PFSK-1 (cell line): Measurements from ENCODE around the gene NLGN4X.

Experiments
- FOXP2 ChIP-seq: optimal IDR thresholded peaks from 2 replicates; pipeline ENCODE3; 2011; ENCODE audit warnings: borderline replicate concordance, control low read depth, inconsistent platforms; ENCODE audit not compliant: insufficient read depth; ENCODE audit errors: extremely low read length, extremely low read depth
- POLR2AphosphoS5 ChIP-seq: IDR thresholded peaks from 2 replicates; pipeline ENCODE4 v1.6.1; 2012; ENCODE audit warnings: low read depth, mild to moderate bottlenecking, control low read depth, low read length, moderate library complexity
- SIN3A ChIP-seq: IDR thresholded peaks from 2 replicates; pipeline ENCODE4 v1.6.1; 2012; ENCODE audit warnings: mild to moderate bottlenecking, low read length, moderate library complexity, borderline replicate concordance; ENCODE audit not compliant: insufficient read depth
- TAF1 ChIP-seq: IDR thresholded peaks from 2 replicates; pipeline ENCODE4 v1.6.1; 2012; ENCODE audit warnings: low read length, control low read depth, borderline replicate concordance; ENCODE audit not compliant: insufficient read depth
- TF ChIP-seq, protein P1 (sequence below), 2 experiments: IDR thresholded peaks; 2 replicates each; pipeline versions ENCODE4 v1.6.1 to v1.8.0; 2011 to 2012; ENCODE audit warnings: low read depth in 2 of 2, low read length in 2 of 2, control low read depth in 1 of 2, inconsistent platforms in 1 of 2, mild to moderate bottlenecking in 1 of 2, moderate library complexity in 1 of 2; ENCODE audit not compliant: insufficient read depth in 1 of 2

The NLGN4X gene

DNA sequence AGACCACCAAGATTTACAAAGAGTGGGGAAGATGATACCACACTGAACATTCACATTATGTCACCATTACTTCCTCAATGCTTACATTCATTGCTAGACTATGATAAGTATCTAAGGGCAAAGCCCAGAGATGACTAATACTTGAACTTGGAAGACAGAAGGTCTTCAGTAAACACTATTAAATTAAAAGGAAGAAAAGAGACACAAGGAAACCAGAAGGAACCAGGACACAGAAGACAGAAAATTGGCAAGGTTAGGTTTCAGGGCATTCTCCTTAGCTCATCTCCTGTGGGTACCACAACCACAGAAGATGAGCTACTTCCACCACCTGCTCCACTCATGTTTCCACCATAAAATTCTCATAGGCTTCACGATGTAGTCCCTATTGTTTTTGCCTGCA is 64.9 kb downstream of the NLGN4X start:
- TF ChIP-seq TAF1 (no peak), POLR2AphosphoS5 (no peak), SIN3A (no peak), FOXP2 (no peak)
- TF ChIP-seq, protein P1, sequence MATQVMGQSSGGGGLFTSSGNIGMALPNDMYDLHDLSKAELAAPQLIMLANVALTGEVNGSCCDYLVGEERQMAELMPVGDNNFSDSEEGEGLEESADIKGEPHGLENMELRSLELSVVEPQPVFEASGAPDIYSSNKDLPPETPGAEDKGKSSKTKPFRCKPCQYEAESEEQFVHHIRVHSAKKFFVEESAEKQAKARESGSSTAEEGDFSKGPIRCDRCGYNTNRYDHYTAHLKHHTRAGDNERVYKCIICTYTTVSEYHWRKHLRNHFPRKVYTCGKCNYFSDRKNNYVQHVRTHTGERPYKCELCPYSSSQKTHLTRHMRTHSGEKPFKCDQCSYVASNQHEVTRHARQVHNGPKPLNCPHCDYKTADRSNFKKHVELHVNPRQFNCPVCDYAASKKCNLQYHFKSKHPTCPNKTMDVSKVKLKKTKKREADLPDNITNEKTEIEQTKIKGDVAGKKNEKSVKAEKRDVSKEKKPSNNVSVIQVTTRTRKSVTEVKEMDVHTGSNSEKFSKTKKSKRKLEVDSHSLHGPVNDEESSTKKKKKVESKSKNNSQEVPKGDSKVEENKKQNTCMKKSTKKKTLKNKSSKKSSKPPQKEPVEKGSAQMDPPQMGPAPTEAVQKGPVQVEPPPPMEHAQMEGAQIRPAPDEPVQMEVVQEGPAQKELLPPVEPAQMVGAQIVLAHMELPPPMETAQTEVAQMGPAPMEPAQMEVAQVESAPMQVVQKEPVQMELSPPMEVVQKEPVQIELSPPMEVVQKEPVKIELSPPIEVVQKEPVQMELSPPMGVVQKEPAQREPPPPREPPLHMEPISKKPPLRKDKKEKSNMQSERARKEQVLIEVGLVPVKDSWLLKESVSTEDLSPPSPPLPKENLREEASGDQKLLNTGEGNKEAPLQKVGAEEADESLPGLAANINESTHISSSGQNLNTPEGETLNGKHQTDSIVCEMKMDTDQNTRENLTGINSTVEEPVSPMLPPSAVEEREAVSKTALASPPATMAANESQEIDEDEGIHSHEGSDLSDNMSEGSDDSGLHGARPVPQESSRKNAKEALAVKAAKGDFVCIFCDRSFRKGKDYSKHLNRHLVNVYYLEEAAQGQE (IDR thresholded peaks at IDR 0.05; ENCODE audit: insufficient read depth in 1 of 2, low read depth in 2 of 2, low read length in 2 of 2) = no peak

DNA sequence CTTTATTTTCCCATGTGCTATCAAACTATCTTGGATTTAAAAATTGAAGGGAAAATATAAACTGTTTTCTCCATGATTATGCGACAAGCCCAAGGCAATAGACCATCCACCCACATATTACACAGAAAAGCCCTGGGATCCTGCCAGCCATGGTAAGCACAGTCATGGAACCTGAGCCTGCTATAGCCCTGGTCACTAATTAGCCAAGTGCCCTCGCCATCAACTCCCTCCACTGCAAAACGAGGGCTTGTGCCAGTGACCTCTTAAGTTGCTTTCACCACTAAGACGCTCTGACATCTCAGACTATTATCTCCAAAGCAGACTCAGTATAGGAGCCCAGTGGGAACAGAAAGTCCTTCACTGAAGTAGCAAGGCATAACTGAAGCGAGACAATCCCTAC is 69.2 kb downstream of the NLGN4X start:
- TF ChIP-seq SIN3A = no peak
- TF ChIP-seq TAF1 = no peak
- no peak for TF ChIP-seq FOXP2
- TF ChIP-seq POLR2AphosphoS5 = no peak
- TF ChIP-seq, protein P1 (IDR thresholded peaks at IDR 0.05; ENCODE audit: insufficient read depth in 1 of 2, low read depth in 2 of 2, low read length in 2 of 2) = no peak

DNA sequence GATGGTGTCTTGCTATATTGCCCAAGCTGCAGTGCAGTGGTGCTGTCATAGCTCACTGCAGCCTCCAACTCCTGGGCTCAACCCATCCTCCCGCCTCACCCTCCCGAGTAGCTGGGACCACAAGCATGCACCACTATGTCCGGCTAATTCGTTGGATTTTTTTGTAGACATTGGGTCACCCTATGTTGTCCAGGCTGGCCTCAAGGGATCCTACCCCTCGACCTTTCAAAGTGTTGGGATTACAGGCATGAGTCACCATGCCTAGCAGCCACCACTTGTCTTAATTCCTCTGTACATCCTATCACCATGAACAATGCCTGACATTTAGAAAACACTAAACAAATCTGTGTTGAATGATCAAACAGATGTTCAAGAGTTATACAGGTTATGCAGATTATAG is 76.7 kb downstream of the NLGN4X start:
- TF ChIP-seq FOXP2 = no peak
- TF ChIP-seq TAF1 = no peak
- TF ChIP-seq POLR2AphosphoS5 = no peak
- TF ChIP-seq, protein P1 (IDR thresholded peaks at IDR 0.05; ENCODE audit: insufficient read depth in 1 of 2, low read depth in 2 of 2, low read length in 2 of 2) = no peak
- TF ChIP-seq SIN3A = no peak

DNA sequence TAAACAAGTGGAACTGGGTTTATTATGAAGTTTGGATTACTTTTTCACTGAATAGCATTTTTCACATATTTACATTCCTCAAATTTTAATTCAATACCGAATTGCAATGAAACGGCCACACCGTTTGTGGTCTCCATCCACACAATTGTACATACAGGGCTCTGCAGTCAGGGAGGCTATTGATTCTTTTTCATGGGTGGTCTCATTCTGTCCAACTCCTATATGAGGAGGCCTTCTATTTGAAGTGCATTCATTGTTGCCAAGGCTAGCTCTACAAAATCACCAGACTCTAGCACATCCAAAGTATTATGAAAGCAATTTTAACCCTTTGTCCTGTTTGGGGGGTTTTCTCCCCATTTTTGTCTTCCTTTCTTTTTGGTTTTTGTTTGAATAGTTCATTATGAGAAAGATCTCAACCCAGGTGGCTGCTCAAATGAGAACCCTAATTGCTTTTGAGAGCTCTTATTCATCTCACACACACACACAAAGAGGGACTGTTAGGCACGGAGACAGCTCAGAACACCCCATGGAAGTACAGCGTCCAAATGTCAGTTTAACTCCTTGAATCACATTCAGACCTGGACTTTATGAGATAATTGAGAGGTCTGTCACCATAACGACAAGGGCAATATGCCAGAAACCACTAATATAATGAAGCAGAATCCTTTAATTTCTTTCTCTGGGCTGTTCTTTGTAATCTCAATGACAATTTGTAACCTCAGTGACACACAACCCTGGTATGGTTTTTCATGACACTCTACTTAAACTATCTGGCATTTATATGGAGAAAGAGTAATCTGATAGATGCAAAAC is 79.4 kb downstream of the NLGN4X start:
- TF ChIP-seq FOXP2 (no peak), TAF1 (no peak), SIN3A (no peak), POLR2AphosphoS5 (no peak)
- TF ChIP-seq, protein P1 (IDR thresholded peaks at IDR 0.05; ENCODE audit: insufficient read depth in 1 of 2, low read depth in 2 of 2, low read length in 2 of 2) = no peak
